NOMO-1 treated with DMSO at 0.1 percent for 48 hours (cell line): ENCODE results near the gene MGLL.
"Not testable (repeated sequence)": the region's sequence is repeated elsewhere in the genome, so short reads cannot be mapped to it uniquely, and the experiment has no call there.

ENCODE experiments used
- DNase-seq: peaks from one replicate; lab custom pipeline; 2025; ENCODE audit not compliant: unreplicated experiment; lab: John Stamatoyannopoulos, UW

Gene MGLL

DNA sequence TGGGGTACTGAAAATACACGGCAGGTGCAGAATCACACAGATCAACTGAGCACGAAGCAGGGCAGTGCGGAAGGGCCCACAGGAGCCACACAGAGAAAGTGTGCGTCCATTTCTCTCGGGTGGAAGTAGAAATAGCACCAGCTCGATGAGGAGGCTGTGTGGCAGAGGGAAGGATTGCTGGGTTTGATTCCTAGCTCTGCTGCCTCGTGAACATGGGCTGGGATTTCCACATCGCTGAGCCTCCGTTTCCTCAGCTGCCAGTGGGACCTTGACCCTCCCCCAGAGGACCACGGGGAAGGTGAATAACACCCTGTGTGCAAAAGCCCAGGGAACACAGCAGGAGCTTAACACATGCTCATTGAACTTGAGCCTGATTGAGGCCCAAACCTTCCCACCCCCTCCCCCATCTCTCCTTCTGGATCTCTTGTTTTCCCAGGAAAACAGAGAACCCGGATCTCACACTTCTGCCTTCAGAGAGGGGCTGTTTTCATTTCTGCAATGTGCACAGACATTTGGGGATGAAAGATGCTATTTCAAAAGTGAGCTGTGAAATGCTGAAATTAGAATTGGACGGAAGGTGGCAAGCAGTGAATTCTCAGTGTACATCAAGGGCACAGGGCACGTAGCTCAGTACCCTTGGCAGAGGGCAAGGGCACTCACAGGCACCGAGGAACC, 111.2 kb downstream of the MGLL start:
- DNase-seq, result no peak

DNA sequence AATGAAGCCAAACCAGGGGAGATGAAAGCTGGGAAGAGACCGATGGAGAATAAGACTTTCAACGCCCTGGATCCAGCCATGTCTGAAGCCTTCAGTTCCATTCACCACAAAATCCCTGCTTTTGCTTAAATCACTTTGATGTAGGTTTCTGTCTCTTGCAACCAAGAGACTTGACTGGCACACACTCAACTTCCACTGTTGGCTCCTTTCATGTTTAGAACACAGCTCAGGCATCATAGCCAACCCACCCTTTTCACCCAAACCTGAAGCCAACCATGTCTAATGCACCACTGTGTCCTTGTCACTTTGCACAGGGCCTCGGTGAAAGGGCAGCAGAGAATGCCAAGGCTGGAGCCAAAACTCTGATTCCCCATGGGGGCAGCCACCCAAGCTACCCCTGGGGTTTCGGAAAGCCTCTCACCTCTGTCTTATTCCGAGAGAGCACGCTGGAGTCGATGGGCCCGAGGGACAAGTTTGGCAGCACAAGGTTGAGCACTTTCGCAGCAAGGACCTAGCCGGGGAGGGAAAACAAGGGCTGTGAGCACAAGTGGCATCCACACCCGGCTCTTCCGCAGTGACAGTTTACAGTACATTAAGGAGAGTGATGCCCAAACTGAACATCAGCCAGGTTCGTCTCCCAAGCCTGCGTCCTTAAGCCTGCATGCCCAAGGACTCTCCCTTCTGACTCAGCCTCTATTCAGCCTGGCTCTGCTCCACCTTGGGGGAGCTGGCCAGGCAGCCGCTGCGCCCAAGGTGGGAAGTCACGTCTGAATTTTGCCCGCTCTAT, 112.0 kb downstream of the MGLL start:
- no peak for DNase-seq

DNA sequence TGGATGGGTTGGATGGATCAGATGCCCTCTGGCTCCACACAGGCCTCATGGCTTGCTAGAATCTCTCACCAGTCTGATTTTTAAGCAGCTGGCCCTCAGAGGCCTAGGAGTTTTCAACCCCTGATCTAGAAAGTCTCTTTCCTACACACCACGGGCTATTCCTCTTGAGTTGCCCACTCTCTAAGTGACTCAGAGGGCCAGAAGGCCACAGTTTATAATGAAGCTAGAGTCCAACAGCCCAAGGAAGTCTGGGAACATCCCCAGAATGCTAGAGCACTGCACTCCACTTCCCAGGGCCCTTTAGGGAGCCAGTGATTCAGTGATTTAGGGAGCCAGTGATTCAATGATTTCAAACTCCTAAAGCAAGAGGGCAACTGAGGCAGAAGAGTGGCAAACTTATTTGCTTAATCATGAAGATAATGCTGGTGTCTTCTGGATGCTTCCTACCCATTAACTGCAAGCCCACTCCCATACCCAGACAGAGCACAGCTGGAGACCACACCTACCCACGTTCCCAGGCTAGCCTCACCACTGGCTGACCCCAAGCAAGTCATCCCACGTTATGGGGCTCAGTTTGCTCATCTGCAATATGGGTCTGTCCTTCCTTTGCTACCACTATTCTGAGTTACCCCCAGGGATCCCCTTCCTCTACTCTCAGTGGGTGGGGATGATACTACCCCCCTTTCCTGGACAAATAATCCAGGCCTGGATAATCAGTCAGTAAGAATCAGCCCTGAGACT, 112.8 kb downstream of the MGLL start:
- no peak for DNase-seq

DNA sequence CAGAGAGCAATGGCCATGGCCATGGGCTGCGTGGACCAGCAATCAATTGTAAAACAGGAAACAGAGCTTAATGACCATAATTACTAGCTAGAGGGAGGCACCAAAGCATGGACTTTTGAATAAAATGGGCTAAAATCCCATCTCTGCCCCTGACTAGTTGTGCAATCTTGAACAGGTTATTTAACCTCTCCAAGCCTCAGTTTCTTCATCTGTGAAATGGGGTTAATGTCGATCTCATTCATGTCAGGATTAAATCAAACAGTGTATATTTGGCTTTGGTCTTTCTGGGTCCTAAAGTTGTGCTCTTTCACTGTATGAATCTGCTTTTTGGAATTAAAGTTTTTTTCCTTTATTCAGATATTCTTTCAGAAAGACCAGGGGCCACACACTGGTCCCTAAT, 113.5 kb downstream of the MGLL start:
- no peak for DNase-seq

DNA sequence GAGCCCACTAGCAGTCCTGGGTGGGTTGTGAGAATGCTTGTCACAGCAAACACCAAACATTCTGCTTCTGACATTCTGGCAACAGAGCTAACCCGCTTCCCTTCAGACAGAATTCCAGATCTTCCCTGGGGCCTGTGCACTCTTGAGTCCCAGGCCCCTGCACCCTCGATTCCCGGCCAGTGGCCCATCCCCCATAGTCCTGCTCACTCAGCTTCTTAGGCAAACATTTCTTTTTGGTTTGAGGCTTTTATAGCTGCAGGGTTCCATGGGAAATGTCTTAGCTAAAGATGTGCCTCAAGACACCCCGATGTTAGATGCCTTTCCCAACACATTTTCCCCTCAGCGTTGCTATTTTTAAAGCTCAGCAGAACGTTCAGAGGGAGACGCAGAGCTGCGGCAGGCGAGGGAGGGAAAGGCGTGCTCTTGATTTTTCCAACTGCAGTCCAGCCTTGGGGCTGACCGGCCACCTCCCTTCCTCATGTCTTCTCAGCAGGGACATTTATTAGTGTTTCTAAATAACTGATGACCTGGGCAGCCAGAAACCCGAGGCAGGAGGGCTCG, 114.4 kb downstream of the MGLL start:
- DNase-seq, result no peak

DNA sequence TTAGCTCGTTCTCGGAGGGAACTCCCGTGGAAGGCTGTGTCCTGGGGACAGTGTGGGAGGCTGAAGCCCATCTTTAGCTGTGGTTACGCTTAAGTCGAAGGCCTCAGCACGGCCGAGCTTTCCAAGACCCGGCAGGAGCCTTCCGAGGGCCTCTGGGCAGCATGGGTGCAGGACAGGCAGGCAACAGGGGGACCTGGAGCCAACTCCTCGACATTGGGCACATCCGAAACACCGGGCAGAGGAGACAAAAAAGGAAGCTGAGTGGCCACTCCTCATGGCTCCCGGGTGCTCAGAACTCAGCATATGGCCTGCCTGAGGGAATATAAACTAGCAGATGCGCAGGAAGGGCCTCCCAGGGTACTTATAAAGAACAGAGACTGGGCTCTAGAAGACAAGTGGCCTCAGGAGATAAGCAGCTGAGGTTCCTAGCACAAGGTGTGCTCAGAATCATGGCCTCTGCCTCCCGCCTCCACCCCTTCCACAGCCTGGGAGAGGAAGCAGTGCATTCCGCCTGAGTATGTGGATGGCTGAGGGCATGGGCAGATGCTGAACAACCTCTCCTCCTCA, 115.4 kb downstream of the MGLL start:
- no peak for DNase-seq

DNA sequence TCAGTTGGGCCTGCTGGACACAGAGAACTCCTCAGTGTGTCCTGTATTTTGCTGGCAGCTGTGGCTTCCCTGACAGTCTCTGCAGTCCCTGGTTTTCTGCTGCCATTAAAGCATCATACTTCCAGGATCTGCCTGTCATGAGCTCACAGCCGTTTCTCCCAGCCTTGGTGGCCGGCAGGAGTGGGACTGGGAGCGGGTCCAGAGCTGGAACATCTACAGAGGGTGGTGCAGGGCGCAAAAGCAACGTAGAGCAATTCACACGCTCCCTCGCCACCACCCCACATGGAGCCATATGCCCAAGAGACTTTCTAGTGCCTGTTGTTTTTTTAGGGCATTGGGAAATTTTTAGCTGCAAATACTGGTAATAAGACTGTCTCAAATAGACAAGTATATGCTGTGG, 116.0 kb downstream of the MGLL start:
- no peak for DNase-seq

DNA sequence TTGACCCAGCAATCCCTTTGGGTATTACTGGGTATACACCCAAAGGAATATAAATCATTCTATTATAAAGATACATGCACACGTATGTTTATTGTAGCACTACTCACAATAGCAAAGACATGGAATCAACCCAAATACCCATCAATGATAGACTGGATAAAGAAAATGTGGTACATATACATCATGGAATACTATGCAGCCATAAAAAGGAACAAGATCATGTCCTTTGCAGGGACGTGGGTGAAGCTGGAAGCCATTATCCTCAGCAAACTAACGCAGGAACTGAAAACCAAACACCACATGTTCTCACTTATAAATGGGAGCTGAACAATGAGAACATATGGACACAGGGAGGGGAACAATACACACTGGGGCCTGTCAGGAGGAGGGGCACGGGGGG, 117.5 kb downstream of the MGLL start:
- not testable (repeated sequence) for DNase-seq

DNA sequence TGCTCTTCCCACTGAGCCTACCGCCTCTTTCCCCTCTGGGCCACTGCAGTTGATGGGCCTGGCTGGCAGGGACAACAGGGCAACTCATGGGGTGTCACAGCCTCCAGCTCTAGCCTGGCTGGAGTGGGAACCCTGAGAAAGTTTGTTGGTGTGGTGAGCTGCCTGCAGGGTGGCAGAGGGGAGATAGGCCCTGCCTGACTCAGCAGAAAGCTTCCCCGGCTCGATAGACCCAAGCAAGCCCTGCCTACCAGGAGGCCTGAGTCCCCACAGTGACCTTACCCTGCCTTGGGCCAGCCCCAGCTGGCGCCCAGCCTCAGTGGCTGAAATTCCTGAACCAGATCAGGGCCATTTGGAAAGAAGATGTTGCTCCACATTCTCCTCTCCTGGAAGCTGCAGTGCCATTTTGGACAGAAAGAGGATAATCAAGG, 120.2 kb downstream of the MGLL start:
- DNase-seq, result no peak

DNA sequence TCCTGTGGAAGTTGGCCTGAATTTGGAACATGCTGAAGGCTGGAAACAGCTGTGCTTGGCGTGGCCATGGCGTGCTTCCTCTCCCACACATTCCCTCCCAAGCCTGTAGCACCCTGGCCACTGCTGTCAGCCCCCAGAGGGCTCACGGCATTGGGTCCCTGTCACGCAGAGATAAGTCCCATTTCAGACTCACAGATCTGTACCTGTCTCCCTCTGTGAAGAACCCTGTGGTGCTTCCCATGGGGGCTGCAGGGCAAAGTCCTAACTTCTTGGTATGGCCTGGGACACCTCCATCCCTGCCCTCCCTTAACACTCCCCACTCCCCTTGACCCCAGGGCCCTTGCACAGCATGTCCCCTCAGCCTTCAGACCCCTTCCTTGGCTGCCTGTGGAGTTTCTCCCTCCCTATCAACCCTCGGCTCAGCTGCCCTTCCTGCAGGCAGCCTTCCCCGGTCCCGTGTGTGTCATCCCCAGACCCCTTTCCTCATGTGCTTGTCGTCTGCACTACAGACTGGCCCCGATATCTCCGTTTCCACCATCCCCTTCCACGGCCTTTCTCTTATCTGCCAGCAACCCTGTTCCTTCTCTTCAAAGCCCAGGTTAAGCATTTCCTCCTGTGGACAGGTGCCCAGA, 120.9 kb downstream of the MGLL start:
- no peak for DNase-seq

DNA sequence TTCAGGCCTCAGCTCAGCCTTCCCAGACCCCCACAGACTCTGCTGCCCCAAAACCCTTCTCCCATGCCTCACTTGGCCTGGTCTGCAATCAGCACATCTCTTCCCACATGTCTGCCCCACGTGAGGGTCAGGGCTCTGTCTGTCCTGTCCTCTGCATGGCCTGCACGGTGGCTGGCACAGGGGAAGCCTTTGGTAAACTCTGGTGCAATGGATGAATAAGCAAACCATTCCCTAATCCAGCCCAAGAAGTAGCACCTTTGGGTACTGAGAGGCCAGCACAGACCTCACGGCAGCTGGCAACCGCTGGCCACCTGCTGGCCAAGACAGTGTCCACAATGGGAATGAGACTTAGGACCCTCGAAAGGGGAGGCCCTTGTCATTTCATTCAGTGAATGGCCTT, 121.9 kb downstream of the MGLL start:
- no peak for DNase-seq

DNA sequence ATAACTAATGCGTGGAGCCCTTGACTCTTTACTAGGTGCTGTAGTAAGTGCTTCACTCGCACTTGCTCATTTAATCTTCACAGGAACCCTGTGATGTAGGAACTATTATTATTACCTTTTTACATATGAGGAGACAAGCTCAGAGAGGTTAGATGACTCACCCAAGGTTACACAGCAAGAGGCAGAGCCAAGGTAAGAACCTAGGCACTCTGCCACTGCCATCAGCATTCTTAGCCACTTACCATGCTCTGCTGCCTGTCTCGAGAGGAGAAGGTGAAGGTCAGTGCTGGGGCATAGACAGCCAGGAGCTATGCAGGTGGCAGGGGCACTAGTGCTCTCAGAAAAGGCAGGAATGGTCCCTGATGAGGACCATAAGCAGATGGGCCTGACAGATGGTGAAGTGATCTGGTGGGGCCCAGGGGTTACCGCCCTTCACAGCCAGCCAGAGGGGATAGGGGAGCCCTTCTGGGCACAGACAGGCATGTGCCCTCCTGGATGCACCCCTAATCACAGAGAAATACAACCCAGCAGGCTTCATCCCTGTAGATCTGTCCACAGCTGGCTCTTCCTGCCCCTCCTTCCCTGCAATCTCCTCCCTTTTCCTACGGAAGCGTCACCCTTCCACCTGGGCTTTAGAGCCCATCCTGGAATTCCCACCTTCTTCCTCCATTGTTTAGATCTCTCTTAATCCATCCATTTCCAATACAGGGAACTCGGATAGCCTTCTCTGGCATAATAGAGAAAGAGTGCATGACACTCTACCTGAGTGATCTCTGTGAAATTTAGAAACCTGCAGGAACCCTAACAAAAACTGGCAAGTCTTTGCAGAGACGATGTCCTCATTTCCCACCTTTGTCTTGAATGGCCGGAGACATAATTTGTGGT, 122.7 kb downstream of the MGLL start:
- DNase-seq, result no peak

DNA sequence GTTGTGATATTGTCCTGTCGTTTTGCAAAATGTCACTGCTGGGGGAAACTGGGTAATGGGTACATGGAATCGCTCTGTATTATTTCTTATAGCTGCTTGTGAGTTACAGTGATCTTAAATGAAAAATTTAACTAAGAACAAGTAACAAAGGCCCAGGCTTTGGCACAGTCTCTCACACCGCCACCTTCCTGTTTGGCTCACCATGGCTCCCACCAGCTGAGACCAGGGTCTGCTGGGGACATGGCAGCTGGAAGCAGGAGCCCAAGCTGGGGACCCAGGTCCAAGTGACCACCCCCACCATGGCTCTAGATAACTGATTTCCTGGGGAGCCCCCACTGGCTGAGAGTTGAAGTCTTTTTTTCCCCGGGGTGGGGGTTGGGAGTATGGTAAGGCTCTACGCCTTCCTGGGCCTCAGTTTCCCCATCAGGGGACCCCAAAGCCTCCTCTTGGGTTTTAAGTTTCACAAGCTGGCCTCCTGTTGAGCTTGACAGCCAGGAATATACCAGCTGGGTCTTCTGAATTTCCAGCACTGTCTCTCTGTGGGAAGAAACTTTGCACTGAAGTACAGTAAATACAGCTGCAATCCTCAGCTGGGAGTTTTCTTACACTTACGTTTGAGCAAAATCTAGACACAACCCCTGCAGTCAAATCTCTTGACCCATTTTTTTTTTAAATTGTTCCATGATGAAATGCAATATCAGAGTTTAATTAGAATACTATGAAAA, 123.5 kb downstream of the MGLL start:
- DNase-seq, result no peak

DNA sequence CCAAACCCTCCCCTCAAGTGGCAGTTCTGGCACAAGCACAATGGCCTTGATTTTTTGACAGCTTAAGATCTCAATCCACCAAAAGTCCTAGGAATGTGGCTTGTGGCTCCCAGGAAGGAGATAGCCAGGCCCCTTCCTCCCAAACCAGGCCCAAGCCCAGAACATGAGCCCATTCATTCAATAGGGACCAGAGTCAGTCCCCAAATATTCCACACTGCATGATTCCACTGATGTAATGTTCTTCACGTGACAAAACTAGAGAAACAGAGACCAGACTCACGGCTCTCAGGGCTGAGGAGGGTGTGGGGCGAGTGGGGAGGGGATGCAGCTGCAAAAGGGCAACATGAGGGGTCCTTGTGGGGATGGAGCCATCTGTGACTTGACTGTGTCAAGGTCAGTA, 124.0 kb downstream of the MGLL start:
- DNase-seq, result no peak

DNA sequence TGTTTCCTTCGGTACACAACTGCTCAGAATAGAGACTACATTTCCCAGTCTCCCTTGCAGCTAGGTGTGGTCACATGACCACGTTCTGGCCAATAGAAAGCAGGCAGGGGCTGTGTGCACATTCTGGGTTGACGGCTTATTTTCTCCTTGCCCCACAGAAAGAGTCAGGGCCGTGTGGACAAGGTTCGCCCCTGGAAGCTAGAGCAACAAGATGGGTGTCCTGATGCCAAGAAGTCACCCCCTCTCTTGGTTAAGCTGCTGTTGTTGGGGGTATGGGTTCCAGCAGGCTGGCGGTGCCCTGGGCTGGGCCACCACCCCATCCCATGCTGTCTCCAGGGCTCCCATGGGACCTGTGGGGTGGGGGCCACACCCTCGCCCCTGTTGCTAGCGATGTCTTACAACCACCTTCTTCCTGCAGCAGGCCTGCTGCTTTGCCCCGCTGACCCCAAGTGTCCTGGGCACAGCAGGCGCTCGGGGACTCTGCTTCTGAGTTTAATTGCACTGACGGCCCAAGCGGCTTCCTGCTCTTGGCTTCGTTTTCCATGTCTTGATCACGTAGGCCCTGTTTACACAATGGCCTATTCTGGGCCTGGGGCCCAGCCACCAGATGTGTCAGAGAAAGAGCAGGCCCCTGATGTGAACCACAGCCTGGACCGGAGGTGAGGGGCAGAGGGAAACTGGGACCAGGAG, 124.6 kb downstream of the MGLL start:
- DNase-seq, result peak; percentile 82

DNA sequence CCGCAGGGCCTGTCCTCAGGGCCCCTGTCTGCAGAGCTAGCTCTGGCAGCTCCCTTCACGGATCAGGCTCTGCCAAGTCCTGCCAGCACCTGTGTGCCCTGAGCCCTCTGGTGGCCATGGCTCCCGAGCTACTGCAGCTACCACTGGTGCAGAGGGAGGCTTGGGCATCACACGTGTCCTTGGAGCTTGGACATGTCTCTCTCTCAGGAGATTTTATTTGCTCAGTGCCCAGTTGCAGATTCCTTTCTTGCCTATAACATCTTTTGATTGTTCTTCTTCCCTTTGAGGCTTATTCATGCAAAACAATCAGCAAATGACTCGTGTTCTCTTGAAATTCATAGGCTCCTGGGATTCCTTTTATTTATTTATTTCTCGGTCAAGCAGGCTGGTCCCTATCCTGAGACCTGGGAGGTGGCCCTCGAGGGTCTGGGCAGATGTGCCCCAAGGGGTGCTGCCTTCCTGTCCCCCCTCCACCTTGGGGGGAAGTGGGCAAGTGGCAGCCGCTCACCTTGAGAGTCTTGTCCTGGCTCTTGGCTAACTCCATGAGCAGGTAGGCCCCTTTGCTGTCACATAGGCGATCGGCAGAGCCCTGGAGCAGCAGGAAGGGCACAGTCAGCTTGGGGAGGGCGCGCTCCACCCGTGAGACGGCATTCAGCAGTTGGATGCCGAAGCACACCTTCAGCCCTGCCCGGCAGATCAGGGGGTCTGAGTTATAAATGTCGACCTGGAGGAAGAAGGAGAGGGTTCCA, 127.7 kb downstream of the MGLL start:
- no peak for DNase-seq

DNA sequence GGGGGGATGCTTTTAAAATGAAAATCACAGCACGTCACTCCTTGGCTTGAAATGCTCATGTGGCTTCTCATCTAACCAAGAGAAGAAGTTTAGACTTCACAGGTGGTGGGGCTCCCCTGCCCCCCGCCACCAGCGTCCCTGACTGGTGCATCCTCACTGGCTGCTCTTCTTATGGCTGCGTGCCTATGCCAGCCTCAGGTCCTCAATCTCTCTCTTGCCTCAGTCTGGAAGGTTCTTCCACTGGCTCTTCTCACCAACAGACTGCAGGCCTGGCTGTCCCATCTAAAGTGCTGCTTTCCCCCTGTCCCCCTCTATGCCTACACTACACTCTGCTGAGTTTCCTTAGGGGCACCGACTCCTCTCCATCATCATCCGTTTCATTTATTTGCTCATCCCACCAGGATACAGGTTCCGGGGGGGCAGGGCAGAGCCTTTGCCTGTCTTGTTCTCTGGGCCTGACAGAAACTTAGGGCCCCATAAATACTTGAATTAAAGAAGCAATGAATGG, 128.9 kb downstream of the MGLL start:
- no peak for DNase-seq
